HEK293T (cell line): ENCODE data around the gene PPP2R5A.

Experiments
- BHLHE40 ChIP-seq: fragments of 450-650 bp; IDR thresholded peaks from 2 replicates; pipeline ENCODE4 v1.6.1; 2016; ENCODE audit warnings: mild to moderate bottlenecking, moderate library complexity, borderline replicate concordance
- FOXA1 ChIP-seq: fragments of 450-650 bp; IDR thresholded peaks from 2 replicates; pipeline ENCODE4 v1.6.1; 2016; ENCODE audit warnings: mild to moderate bottlenecking
- FOXK2 ChIP-seq: fragments of 450-650 bp; IDR thresholded peaks from 2 replicates; pipeline ENCODE4 v1.6.1; 2016; ENCODE audit warnings: mild to moderate bottlenecking
- FOXM1 ChIP-seq: fragments of 450-650 bp; IDR thresholded peaks from 2 replicates; pipeline ENCODE4 v1.6.1; 2017; ENCODE audit warnings: mild to moderate bottlenecking, borderline replicate concordance
- HDGF ChIP-seq: fragments of 450-650 bp; IDR thresholded peaks from 2 replicates; pipeline ENCODE4 v1.6.1; 2017; ENCODE audit warnings: antibody characterized with exemption, borderline replicate concordance
- L3MBTL2 ChIP-seq: fragments of 450-650 bp; conservative IDR thresholded peaks from 2 replicates; pipeline ENCODE4 v1.6.1; 2016; ENCODE audit warnings: mild to moderate bottlenecking
- NFRKB ChIP-seq: fragments of 450-650 bp; IDR thresholded peaks from 2 replicates; pipeline ENCODE4 v1.6.1; 2016; ENCODE audit warnings: mild to moderate bottlenecking, moderate library complexity
- SUZ12 ChIP-seq: fragments of 450-650 bp; IDR thresholded peaks from 2 replicates; pipeline ENCODE4 v1.6.1; 2016; ENCODE audit warnings: mild to moderate bottlenecking

DNA sequence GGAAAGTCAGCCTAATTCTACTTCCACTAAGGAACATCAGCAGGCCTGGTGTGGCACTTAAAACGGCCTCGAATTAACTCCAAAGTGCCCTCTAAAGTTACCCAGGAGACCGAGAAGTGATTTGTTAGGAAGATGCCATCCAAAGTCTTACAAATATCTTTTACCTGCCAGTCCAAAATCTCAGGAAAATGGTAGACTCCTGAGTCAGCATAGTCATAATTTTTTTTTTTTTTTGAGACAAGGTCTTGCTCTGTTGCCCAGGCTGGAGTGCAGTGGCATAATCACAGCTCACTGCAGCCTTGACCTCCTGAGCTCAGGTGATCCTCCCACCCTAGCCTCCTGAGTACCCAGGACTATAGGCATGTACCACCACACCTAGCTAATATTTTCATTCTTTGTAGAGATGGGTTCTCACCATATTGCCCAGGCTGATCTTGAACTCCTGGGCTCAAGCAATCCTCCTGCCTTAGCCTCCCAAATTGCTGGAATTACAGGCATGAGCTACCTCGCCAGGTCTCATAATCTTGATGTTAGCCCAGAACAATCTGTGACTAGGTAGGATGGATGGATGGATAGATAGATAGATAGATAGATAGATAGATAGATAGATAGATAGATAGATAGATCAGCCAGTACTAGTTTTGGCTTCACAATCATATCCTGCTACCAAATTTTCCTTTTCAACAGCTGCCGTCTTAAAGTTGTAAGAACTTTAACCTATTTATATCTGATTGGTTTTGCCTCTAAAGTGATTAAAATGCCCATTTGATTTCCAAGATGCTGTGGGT, 25.3 kb upstream of the PPP2R5A start:
- no peak for TF ChIP-seq FOXA1
- no peak for TF ChIP-seq NFRKB
- no peak for TF ChIP-seq SUZ12
- no peak for TF ChIP-seq BHLHE40
- no peak for TF ChIP-seq L3MBTL2
- TF ChIP-seq FOXM1, result no peak
- no peak for TF ChIP-seq FOXK2
- no peak for TF ChIP-seq HDGF
